ENCODE results near the gene HTT-AS.
A peak's percentile ranks its signal among the peaks of the same experiment; 100 is the strongest.

The HTT-AS gene

GRCh38 chr4:3047464-3048286, 26.7 kb downstream of the HTT-AS start:
- DNase-seq: peak; percentile 87

- DNase-seq: no peak
These were observed 27.7 kb downstream of the HTT-AS start for GRCh38 chr4:3046623-3047022.

GRCh38 chr4:3046162-3046561, 28.2 kb downstream of the HTT-AS start:
- no peak for DNase-seq

- peak; percentile 76 for DNase-seq
These were observed 29.2 kb downstream of the HTT-AS start for GRCh38 chr4:3044870-3045819.

GRCh38 chr4:3043282-3044020, 30.9 kb downstream of the HTT-AS start:
- DNase-seq: peak; percentile 36

- no peak for DNase-seq
These were observed 32.1 kb downstream of the HTT-AS start for GRCh38 chr4:3042226-3042625.

- peak; percentile 62 for DNase-seq
These were observed 32.9 kb downstream of the HTT-AS start for GRCh38 chr4:3041192-3042142.

- no peak for DNase-seq
These were observed 33.7 kb downstream of the HTT-AS start for GRCh38 chr4:3040452-3041191.

GRCh38 chr4:3039706-3040366, 34.5 kb downstream of the HTT-AS start:
- DNase-seq: no peak

- DNase-seq: no peak
These were observed 36.3 kb downstream of the HTT-AS start for GRCh38 chr4:3037957-3038461.

- no peak for DNase-seq
These were observed 38.0 kb downstream of the HTT-AS start for GRCh38 chr4:3036131-3036952.

GRCh38 chr4:3035674-3036073, 38.7 kb downstream of the HTT-AS start:
- DNase-seq: no peak

GRCh38 chr4:3035249-3035648, 39.1 kb downstream of the HTT-AS start:
- no peak for DNase-seq

GRCh38 chr4:3034231-3034630, 40.1 kb downstream of the HTT-AS start:
- no peak for DNase-seq

- DNase-seq: no peak
These were observed 42.8 kb downstream of the HTT-AS start for GRCh38 chr4:3031357-3032082.

GRCh38 chr4:3030566-3031356, 43.6 kb downstream of the HTT-AS start:
- no peak for DNase-seq

- DNase-seq: no peak
These were observed 44.9 kb downstream of the HTT-AS start for GRCh38 chr4:3029464-3029863.

GRCh38 chr4:3026540-3026939, 47.8 kb downstream of the HTT-AS start:
- no peak for DNase-seq

Measured in activated CD4-positive, alpha-beta T cell treated with anti-CD3 and anti-CD28 coated beads for 48 hours (primary cell).